ENCODE results near the gene CMA1. TPM values are rescaled to one million over a fixed set of nuclear protein-coding genes. Genes with fewer than 3 reads are reported as not detected.

CMA1 gene, protein sequence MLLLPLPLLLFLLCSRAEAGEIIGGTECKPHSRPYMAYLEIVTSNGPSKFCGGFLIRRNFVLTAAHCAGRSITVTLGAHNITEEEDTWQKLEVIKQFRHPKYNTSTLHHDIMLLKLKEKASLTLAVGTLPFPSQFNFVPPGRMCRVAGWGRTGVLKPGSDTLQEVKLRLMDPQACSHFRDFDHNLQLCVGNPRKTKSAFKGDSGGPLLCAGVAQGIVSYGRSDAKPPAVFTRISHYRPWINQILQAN
- total RNA-seq, result not detected in 2 replicates

DNA sequence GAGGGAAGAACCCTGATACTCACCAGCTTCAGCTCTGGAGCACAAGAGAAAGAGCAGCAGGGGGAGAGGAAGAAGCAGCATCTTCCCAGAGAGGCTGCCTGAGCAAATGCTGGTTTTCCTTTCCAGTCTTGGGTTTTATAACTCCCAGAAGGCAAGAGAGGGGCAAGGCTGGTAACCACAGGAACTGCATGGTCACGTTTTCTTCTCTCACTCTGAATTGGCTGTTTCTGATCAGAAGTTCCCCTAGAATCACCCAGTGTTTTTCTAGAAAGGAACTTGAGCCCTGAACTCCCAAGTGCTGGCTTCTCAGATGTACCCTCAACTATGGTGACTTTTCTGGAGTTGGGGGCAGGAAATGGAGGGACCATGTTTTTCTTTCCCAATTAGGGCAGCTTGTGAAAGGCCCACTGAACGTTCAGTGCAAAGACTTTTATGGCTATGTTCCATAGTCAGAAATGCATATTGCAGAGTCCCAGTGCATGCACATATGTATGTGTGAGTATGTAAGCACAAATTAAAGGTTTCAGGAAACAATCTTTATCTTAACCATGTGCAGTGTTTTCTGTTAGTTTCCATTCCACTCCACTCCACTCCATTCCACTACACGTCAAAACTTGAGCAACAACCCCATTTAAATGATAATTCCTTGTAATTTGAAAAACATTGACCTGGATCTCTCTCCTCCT, at the start of gene CMA1:
CMA1 (minus strand) TSS at position 111 of the 686 bp plus-strand sequence; CDS start at position 81, 30 bp downstream.

Other genes with a start within 250 kb of the CMA1 start
- gene TGM1, start 245.1 kb downstream of the CMA1 start, total RNA-seq, result 10.5 and 19.3 TPM in 2 replicates
- 51.2 and 83.1 TPM in 2 replicates for gene RABGGTA, start 236.7 kb downstream of the CMA1 start, total RNA-seq
- gene DHRS1, start 208.5 kb downstream of the CMA1 start, total RNA-seq, result 39.3 and 76.7 TPM in 2 replicates
- 13.9 and 18.4 TPM in 2 replicates for gene NOP9, start 208.4 kb downstream of the CMA1 start, total RNA-seq
- gene CIDEB, start 200.3 kb downstream of the CMA1 start, total RNA-seq, result 3.2 and 4.1 TPM in 2 replicates
- 37.0 and 42.9 TPM in 2 replicates for gene LTB4R2, start 198.1 kb downstream of the CMA1 start, total RNA-seq
- 14.0 and 20.1 TPM in 2 replicates for gene LTB4R, start 196.8 kb downstream of the CMA1 start, total RNA-seq
- 0.23 and 0.34 TPM in 2 replicates for gene ADCY4, start 173.2 kb downstream of the CMA1 start, total RNA-seq
- gene RIPK3, start 168.3 kb downstream of the CMA1 start, total RNA-seq, result 5.4 and 8.0 TPM in 2 replicates
- 2.9 and 7.1 TPM in 2 replicates for gene NFATC4, start 140.1 kb downstream of the CMA1 start, total RNA-seq
- gene NYNRIN, start 109.3 kb downstream of the CMA1 start, total RNA-seq, result 2.7 and 3.8 TPM in 2 replicates
- gene CBLN3, start 78.6 kb downstream of the CMA1 start, total RNA-seq, result 0.11 and 0.31 TPM in 2 replicates
- gene KHNYN, start 78.3 kb downstream of the CMA1 start, total RNA-seq, result 48.7 and 55.9 TPM in 2 replicates
- gene SDR39U1, start 65.5 kb downstream of the CMA1 start, total RNA-seq, result 11.9 and 17.7 TPM in 2 replicates
- gene CTSG, start 68.0 kb upstream of the CMA1 start, total RNA-seq, result not detected in 2 replicates
- not detected in 2 replicates for gene GZMH, start 101.4 kb upstream of the CMA1 start, total RNA-seq
- gene GZMB, start 125.9 kb upstream of the CMA1 start, total RNA-seq, result not detected in 2 replicates

Measured in hair follicular keratinocyte (primary cell).